ENCODE measurements around the gene MRPL16.

MRPL16 gene

DNA sequence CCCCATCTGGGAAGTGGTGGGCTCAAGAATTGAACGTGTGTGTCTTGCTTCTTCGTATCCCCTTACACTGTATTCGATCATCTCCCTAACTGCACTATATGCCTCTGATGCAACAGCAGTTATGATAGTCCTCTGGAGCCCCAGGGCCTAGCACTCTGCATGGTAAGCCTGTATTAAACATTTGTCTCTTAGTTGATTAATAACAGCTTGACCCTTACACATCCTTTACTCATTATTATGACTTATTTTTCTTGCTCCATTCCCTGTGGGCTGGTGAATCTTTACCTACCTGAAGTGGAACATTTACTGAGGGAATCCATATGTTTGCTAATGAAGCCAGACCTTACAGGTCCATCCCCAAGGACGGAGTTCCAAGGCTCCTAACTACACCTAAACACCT is 49.8 kb downstream of the MRPL16 start:
- no peak overlapping the region for H3K4me2 ChIP-seq
- H3K27me3 ChIP-seq = no peaks in the 10 kb centered on the region
- no peaks in the 10 kb centered on the region for H3K9me3 ChIP-seq (replicated peaks in 1 of 11)
- no peak overlapping the region for H3K4me3 ChIP-seq
- TF ChIP-seq Cebpa-rat (IDR thresholded peaks at IDR 0.05) = no peak
- peaks cover 26 to 91% (median 58%) of the 10 kb centered on the region in 11 experiments; a peak in 19 of 22 replicates for H4K20me1 ChIP-seq
- peaks cover 24 to 55% (median 38%) of the 10 kb centered on the region in 10 experiments for H3K4me1 ChIP-seq
- peaks cover 0 to 54% (median 15%) of the 10 kb centered on the region in 11 experiments; a peak in 11 of 22 replicates for H3K36me3 ChIP-seq
- H3K9ac ChIP-seq = no peak overlapping the region
- no peak overlapping the region for H3K27ac ChIP-seq

GRCh38 chr11:59759900-59760299 is 50.7 kb downstream of the MRPL16 start:
- H3K4me2 ChIP-seq = no peak overlapping the region
- H3K27ac ChIP-seq = no peak overlapping the region
- peaks cover 18 to 46% (median 30%) of the 10 kb centered on the region in 10 experiments for H3K4me1 ChIP-seq
- peaks cover 26 to 86% (median 58%) of the 10 kb centered on the region in 11 experiments; a peak in 19 of 22 replicates for H4K20me1 ChIP-seq
- no peaks in the 10 kb centered on the region for H3K9me3 ChIP-seq (replicated peaks in 1 of 11)
- no peak overlapping the region for H3K4me3 ChIP-seq
- no peaks in the 10 kb centered on the region for H3K27me3 ChIP-seq
- H3K36me3 ChIP-seq = peaks cover 0 to 54% (median 15%) of the 10 kb centered on the region in 11 experiments; a peak in 11 of 22 replicates
- no peak for TF ChIP-seq Cebpa-rat (IDR thresholded peaks at IDR 0.05)
- no peak overlapping the region for H3K9ac ChIP-seq

DNA sequence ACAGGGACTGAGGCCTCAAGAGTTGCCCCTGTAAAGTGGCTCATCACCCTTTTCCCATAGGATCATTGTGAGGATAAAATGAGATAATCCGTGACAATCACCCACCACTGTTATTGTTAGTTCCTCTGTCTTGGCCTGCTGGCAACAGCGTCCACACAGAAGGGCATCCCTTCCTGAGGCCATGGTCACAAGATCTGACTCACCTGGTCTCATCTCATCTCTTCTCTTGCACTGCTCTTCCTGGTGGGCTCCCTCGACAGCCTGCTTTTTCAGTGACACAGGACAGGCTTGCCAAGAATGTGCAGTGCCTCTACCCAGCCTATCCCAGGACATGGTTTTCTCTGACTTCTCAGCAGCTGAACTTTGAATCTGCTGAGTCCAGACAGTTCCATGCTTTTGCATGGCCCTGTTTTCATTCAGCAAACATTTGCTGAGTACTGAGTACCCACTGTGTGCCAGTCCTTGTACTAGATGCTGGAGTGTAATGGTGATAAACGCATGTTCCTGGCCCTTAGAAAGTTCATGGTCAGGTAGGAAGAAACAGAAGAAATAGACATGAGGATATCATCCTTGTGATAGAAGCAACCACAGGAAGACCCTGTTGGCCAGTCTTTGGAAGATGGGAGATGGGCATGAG is 52.1 kb downstream of the MRPL16 start:
- no peak for TF ChIP-seq Cebpa-rat (IDR thresholded peaks at IDR 0.05)
- Histone ChIP-seq H3K4me3 (no peak overlapping the region), H3K36me3 (peaks cover 0 to 54% (median 15%) of the 10 kb centered on the region in 11 experiments; a peak in 11 of 22 replicates), H4K20me1 (peaks cover 26 to 75% (median 58%) of the 10 kb centered on the region in 11 experiments; a peak in 19 of 22 replicates), H3K9me3 (replicated peaks in 1 of 11) (no peaks in the 10 kb centered on the region), H3K27me3 (no peaks in the 10 kb centered on the region), H3K4me2 (peak overlapping the region in 3 of 11 experiments; percentile 29 to 97 (median 94); a peak in 4 of 22 replicates), H3K9ac (no peak overlapping the region), H3K4me1 (peaks cover 16 to 33% (median 23%) of the 10 kb centered on the region in 10 experiments), H3K27ac (no peak overlapping the region)

- Histone ChIP-seq H3K9ac (peak overlapping the region in 1 of 11 experiments; percentile 96; a peak in 2 of 22 replicates), H3K9me3 (replicated peaks in 1 of 11) (no peaks in the 10 kb centered on the region), H3K4me1 (peaks cover 16 to 27% (median 23%) of the 10 kb centered on the region in 10 experiments), H3K4me3 (peak overlapping the region in 9 of 10 experiments; percentile 90 to 99 (median 98); a peak in 14 of 20 replicates), H3K27me3 (no peaks in the 10 kb centered on the region), H4K20me1 (peaks cover 26 to 61% (median 52%) of the 10 kb centered on the region in 11 experiments; a peak in 19 of 22 replicates), H3K27ac (peak overlapping the region in 1 of 11 experiments; percentile 95; a peak in 1 of 22 replicates), H3K4me2 (peak overlapping the region; percentile 91 to 100 (median 96)), H3K36me3 (peaks cover 0 to 42% (median 10%) of the 10 kb centered on the region in 11 experiments; a peak in 9 of 22 replicates)
- TF ChIP-seq Cebpa-rat (IDR thresholded peaks at IDR 0.05) = no peak
These were observed 53.7 kb downstream of the MRPL16 start for GRCh38 chr11:59756845-59757244.

GRCh38 chr11:59756558-59756840 is 54.1 kb downstream of the MRPL16 start:
- Histone ChIP-seq H3K4me2 (peak overlapping the region; percentile 91 to 100 (median 96)), H3K27ac (peak overlapping the region in 3 of 11 experiments; percentile 86 to 95 (median 93); a peak in 5 of 22 replicates), H3K36me3 (peaks cover 0 to 38% (median 10%) of the 10 kb centered on the region in 11 experiments; a peak in 9 of 22 replicates), H3K4me1 (peaks cover 16 to 27% (median 22%) of the 10 kb centered on the region in 10 experiments), H3K27me3 (no peaks in the 10 kb centered on the region), H3K9ac (peak overlapping the region in 6 of 11 experiments; percentile 88 to 96 (median 94); a peak in 9 of 22 replicates), H3K9me3 (replicated peaks in 1 of 11) (no peaks in the 10 kb centered on the region), H3K4me3 (peak overlapping the region in 9 of 10 experiments; percentile 90 to 99 (median 98); a peak in 19 of 20 replicates), H4K20me1 (peaks cover 26 to 58% (median 49%) of the 10 kb centered on the region in 11 experiments; a peak in 19 of 22 replicates)
- TF ChIP-seq Cebpa-rat (IDR thresholded peaks at IDR 0.05) = no peak
